IPS-18a (cell line): ENCODE data around the gene PPWD1.

ENCODE experiments used
- H3K27ac ChIP-seq: one replicate; pipeline ENCODE4 v1.5.1; 2013; ENCODE audit warnings: low read length
- H3K27me3 ChIP-seq: one replicate; pipeline ENCODE4 v1.6.1; 2013; ENCODE audit warnings: mild to moderate bottlenecking, low read length; ENCODE audit not compliant: control insufficient read depth, insufficient read depth
- H3K36me3 ChIP-seq: one replicate; pipeline ENCODE4 v1.6.1; 2013; ENCODE audit warnings: low read depth, low read length; ENCODE audit not compliant: control insufficient read depth
- H3K4me1 ChIP-seq: one replicate; pipeline ENCODE4 v1.6.1; 2013; ENCODE audit warnings: low read depth, low read length; ENCODE audit not compliant: control insufficient read depth
- H3K4me3 ChIP-seq: one replicate; pipeline ENCODE4 v1.5.1; 2013; ENCODE audit warnings: low read length
- H3K9ac ChIP-seq: one replicate; pipeline ENCODE4 v1.6.1; 2013; ENCODE audit warnings: mild to moderate bottlenecking, low read length, moderate library complexity
- H3K9me3 ChIP-seq: one replicate; pipeline ENCODE4 v1.6.1; 2013; ENCODE audit warnings: low read depth, low read length; ENCODE audit not compliant: control insufficient read depth

The PPWD1 gene

DNA sequence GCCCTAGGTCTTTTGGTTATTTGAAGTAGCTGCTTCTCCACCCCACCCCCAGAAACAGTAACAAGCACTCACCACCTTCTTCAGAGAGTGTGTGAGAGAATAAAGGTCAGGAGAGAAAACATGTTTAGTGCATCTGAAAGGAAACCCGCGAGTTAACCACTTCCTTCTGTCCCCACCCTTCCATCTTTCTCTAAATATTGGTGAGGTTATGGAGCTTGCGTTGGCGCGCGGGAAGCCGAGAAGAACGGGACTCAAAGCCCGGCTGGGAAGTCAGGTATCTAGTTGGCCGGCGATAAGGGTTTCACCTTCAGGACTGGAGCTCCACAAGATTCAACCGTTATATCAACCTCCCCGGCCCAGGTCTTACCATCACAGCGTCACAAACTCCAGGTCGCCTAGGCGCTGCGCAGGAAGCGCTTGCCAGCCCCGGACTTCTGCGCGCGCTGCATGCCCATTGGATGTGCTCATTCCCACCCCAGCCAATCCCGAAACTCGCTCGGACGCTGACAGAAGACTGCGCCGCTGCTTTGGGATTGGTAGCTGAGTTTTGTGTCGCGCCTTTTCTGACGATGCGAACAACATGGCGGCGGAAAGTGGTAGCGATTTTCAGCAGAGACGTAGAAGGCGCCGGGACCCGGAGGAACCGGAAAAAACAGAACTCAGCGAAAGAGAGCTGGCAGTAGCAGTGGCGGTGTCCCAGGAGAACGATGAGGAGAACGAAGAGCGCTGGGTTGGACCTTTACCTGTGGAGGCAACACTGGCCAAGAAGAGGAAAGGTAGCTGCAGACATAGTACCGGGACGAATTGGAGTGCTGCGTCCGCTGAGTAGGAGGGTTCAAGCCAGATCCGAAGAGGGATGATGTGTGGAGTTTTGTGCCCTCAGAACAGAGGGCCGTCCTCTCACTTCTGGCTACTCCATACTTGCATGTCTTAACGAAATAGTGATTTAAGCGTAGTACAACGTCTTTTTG, at the start of gene PPWD1, which contains the start of gene CENPK:
Gene PPWD1 (plus strand): TSS at position 566 of the 971 bp plus-strand sequence. CDS start 15 bp downstream, at position 581.
Gene CENPK (minus strand): TSS at position 438 of the 971 bp plus-strand sequence. CDS start 8,261 bp downstream, outside the sequence.
- peaks cover 5% of the 10 kb centered on the region for H3K4me1 ChIP-seq
- H3K4me3 ChIP-seq = peak within 1 kb of the TSS; percentile 99
- H3K9ac ChIP-seq = peak within 1 kb of the TSS; percentile 96
- no peaks in the 10 kb centered on the region for H3K9me3 ChIP-seq
- peaks cover 13% of the 10 kb centered on the region for H3K36me3 ChIP-seq
- H3K27ac ChIP-seq = peak within 1 kb of the TSS; percentile 96
- H3K27me3 ChIP-seq = no peaks in the 10 kb centered on the region

DNA sequence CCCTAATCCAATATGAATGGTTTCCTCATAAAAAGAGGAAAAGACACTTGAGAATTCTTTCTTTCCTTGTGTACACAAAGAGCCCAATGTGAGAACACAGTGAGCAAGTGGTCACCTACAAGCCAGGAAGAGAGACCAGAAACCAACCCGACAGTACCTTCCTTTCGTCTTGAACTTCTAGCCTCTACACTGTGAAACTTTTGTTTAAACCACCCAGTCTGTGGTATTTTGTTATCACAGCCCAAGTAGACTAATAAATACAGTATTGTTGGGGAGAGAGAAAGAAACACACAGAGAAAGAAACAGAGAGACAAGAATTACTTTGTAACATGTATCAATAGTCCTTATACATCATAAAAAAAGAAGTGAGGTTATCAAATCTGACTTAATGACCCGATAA, 37.4 kb upstream of the PPWD1 start:
- H3K27me3 ChIP-seq = no peaks in the 10 kb centered on the region
- no peaks in the 10 kb centered on the region for H3K4me1 ChIP-seq
- no peaks in the 10 kb centered on the region for H3K9me3 ChIP-seq
- H3K9ac ChIP-seq = no peak overlapping the region
- no peak overlapping the region for H3K27ac ChIP-seq
- H3K36me3 ChIP-seq = peaks cover 11% of the 10 kb centered on the region
- no peak overlapping the region for H3K4me3 ChIP-seq

DNA sequence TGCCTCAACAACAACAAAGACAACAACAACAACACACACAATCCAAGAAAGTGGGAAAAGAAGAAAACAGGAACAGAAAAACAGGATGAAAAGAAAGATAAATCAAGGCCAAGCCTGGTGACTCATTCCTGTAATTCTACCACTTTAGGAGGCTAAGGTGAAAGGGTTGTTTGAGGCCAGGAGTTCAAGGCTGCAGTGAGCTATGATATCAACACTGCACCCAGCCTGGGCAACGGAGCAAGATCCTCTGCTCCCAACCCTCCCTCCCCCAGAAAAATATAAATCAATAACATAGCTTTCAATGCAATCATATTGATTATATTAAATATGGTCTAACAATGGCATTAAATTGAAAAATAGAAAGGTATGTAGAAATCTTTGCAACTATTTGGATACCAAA, 32.2 kb upstream of the PPWD1 start:
- Histone ChIP-seq H3K27ac (no peak overlapping the region), H3K9me3 (no peaks in the 10 kb centered on the region), H3K36me3 (peaks cover 2% of the 10 kb centered on the region), H3K4me3 (no peak overlapping the region), H3K4me1 (no peaks in the 10 kb centered on the region), H3K9ac (no peak overlapping the region), H3K27me3 (no peaks in the 10 kb centered on the region)

DNA sequence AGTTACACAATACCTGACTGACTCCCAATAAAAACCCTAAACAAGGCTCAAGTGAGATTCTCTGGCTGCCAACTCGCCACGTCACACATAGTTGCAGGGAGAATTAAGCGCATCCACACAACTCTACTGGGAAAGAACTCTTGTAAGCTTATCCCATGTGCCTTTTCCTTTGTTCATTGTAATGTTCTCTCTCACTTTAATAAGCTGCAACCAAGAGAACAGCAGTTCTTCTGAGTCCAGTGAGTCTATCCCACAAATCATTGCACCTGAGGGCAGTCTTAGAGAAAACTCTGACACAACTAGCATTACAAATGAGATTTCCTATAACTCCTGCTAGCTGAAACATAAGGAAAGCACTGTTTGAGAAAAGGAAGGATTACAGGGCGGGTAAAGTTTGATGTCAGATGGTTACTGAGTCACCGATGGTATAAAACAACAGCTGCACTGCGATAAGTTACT, 27.5 kb upstream of the PPWD1 start:
- Histone ChIP-seq H3K36me3 (peaks cover 22% of the 10 kb centered on the region), H3K4me1 (no peaks in the 10 kb centered on the region), H3K27ac (no peak overlapping the region), H3K27me3 (no peaks in the 10 kb centered on the region), H3K9ac (no peak overlapping the region), H3K9me3 (no peaks in the 10 kb centered on the region), H3K4me3 (no peak overlapping the region)

DNA sequence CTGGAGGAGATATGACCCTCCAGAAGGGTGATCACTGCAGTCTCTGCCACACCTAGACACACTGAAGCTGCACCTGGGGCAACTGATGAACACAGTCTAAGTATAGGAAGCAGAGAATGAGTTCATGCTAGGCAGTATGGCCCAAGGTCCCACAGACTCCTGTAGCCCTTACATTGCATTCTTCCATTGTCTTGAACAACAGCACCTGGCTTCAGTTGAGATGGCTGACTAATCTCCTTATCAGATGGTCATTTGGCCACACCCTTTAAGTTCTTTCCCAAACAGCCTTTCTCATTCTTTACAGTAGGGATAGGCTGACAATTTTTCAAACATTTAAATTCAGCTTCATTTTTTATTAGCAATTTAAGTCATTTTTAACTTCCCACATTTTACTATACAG, 23.3 kb upstream of the PPWD1 start:
- no peak overlapping the region for H3K9ac ChIP-seq
- no peaks in the 10 kb centered on the region for H3K9me3 ChIP-seq
- peaks cover 49% of the 10 kb centered on the region for H3K36me3 ChIP-seq
- H3K27me3 ChIP-seq = no peaks in the 10 kb centered on the region
- no peak overlapping the region for H3K27ac ChIP-seq
- H3K4me3 ChIP-seq = no peak overlapping the region
- H3K4me1 ChIP-seq = no peaks in the 10 kb centered on the region

DNA sequence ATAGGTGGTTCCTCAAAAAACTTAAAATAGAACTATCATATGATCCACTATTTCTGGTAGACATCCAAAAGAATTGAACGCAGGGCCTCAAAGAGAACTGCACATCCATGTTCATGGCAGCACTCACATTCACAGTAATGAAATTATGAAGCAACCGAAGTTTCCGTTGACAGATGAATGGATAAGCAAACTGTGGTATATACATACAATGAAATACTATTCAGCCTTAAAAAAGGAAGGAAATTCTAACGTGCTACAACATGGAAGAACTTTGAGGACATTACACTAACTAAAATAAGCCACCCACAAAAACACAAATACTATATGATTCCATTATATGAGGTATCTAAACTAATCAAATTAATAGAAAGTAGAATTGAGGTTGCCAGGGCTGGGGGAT, 18.6 kb upstream of the PPWD1 start:
- no peaks in the 10 kb centered on the region for H3K4me1 ChIP-seq
- H3K9ac ChIP-seq = no peak overlapping the region
- no peak overlapping the region for H3K4me3 ChIP-seq
- no peaks in the 10 kb centered on the region for H3K9me3 ChIP-seq
- peaks cover 47% of the 10 kb centered on the region for H3K36me3 ChIP-seq
- H3K27me3 ChIP-seq = no peaks in the 10 kb centered on the region
- H3K27ac ChIP-seq = no peak overlapping the region

DNA sequence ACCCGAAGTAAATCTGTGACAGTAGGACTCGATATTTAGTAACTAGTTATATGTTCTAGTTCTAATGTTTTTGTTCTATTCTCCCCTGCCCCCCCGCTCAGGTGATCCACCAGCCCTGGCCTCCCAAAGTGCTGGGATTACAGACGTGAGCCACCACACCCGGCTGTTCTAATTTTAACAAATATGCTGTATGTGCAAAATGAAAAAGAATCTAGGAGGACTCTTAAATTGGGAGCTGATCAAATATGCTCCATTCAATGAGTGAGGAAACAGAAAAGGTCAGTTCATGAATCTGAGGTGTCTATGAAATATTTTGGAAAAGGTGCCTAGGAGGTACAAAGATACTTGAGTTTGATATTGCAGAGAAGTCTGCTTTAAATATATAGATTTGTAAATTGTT, 17.0 kb upstream of the PPWD1 start:
- Histone ChIP-seq H3K4me3 (no peak overlapping the region), H3K4me1 (no peaks in the 10 kb centered on the region), H3K9me3 (no peaks in the 10 kb centered on the region), H3K27me3 (no peaks in the 10 kb centered on the region), H3K27ac (no peak overlapping the region), H3K36me3 (peaks cover 50% of the 10 kb centered on the region), H3K9ac (no peak overlapping the region)

DNA sequence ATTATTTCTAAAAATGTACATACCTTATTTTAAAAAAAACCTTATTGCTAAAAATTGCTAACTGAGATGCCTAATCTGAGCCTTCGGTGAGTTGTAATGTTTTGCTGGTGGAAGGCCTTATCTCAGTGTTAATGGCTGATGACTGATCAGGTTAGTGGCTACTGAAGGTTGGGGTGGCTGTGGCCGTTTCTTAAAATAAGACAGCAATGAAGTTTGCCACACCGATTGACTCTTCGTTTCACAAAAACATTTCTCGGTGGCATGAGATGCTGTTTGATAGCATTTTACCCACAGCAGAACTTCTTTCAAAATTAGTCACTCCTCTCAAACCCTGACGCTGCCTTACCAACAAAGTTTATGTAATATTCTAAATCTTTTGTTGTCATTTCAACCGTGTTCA, 14.8 kb upstream of the PPWD1 start:
- H3K4me1 ChIP-seq = no peaks in the 10 kb centered on the region
- no peak overlapping the region for H3K9ac ChIP-seq
- peaks cover 39% of the 10 kb centered on the region for H3K36me3 ChIP-seq
- no peak overlapping the region for H3K4me3 ChIP-seq
- no peak overlapping the region for H3K27ac ChIP-seq
- no peaks in the 10 kb centered on the region for H3K9me3 ChIP-seq
- H3K27me3 ChIP-seq = no peaks in the 10 kb centered on the region

DNA sequence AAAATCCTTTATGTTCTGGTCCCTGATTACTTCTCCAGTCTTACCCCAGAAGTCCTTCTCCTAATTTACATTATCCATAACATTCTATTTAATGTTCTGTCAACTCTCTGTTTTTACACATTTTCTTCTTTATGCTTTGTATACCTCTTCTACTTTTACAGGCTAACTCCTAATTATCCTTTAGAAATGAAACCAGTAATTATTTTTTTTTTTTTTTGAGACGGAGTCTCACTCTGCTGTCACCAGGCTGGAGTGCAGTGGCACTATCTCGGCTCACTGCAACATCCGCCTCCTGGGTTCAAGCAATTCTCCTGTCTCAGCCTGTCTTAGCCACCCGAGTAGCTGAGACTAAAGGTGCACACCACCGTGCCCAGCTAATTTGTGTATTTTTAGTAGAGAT, 9.2 kb upstream of the PPWD1 start:
- Histone ChIP-seq H3K27me3 (no peaks in the 10 kb centered on the region), H3K4me3 (no peak overlapping the region), H3K9me3 (no peaks in the 10 kb centered on the region), H3K36me3 (peaks cover 51% of the 10 kb centered on the region), H3K9ac (no peak overlapping the region), H3K4me1 (no peaks in the 10 kb centered on the region), H3K27ac (no peak overlapping the region)

DNA sequence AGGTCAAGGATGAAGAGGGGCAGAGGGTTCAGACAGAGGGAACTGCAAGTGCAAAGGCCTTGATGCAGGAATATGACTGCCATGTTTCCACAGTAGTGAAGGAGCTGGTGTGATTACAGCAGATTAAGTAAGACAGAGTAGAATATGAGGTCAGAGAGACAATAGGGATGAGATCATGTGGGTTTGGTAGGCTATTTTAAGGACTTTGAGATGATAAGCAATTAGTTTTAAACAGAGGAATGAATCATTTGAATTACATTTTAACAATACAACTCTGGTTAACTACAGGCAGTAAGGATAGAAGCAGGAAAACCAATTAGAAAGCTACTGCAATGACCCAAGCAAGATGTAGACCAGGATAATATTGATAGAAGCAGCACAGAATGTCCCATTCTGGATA, 7.8 kb upstream of the PPWD1 start:
- Histone ChIP-seq H3K4me1 (no peaks in the 10 kb centered on the region), H3K36me3 (peaks cover 41% of the 10 kb centered on the region), H3K27ac (no peak overlapping the region), H3K9ac (no peak overlapping the region), H3K27me3 (no peaks in the 10 kb centered on the region), H3K9me3 (no peaks in the 10 kb centered on the region), H3K4me3 (no peak overlapping the region)

DNA sequence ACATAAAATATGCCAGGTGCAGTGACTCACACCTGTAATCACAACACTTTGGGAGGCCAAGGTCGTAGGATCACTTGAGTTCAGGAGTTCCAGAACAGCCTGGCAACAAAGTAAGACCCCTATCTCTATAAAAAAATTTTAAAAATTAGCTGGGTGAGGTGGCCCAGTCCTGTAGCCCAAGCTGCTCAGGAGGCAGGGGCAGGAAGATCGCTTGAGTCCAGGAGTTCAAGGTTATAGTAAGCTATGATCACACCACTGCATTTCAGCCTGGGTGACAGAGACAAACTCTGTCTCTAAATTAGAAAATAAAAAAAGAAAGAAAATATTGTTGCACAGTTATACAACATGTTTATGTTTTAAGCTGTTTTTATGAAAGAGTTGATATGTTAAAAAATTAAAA, 6.9 kb upstream of the PPWD1 start:
- Histone ChIP-seq H3K36me3 (peaks cover 36% of the 10 kb centered on the region), H3K4me3 (no peak overlapping the region), H3K27me3 (no peaks in the 10 kb centered on the region), H3K27ac (no peak overlapping the region), H3K4me1 (no peaks in the 10 kb centered on the region), H3K9ac (no peak overlapping the region), H3K9me3 (no peaks in the 10 kb centered on the region)

DNA sequence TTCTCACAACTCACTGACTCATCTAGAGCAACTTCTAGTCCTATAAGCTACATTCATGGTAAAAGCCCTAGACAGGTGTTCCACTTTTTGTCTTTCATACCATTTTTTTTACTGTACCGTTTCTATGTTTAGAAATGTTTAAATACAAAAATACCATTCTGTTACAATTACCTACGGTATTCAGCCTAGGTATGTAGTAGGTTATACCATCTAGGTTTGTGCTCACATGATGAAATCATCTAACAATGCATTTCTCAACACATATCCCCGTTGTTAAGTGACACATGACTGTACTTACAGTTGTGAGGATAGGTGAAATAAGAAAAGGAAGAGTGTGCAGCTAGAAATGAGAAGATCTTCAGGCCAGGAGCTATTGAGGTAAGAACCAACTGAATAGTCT, 6.4 kb upstream of the PPWD1 start:
- H3K9me3 ChIP-seq = no peaks in the 10 kb centered on the region
- H3K9ac ChIP-seq = no peak overlapping the region
- H3K27me3 ChIP-seq = no peaks in the 10 kb centered on the region
- no peak overlapping the region for H3K27ac ChIP-seq
- no peak overlapping the region for H3K4me3 ChIP-seq
- peaks cover 36% of the 10 kb centered on the region for H3K36me3 ChIP-seq
- peaks cover under 1% of the 10 kb centered on the region for H3K4me1 ChIP-seq
